PC-3 (cell line): ENCODE results near the gene B3GNT4. TPM values are rescaled to one million over a fixed set of nuclear protein-coding genes. Genes with fewer than 3 reads are reported as not detected.

Source experiments
- ATAC-seq: fragments of 200-7000 bp; cut with Tn5 transposase; 2 replicates; pipeline ENCODE4 v1.9.1; 2020; ENCODE audit warnings: mild to moderate bottlenecking, moderate library complexity
- BruUV-seq: library from RNA; stranded (reverse); fragments of 400-500 nt; replicated peaks from 2 replicates; lab custom pipeline; 2021; lab: Mats Ljungman, UMichigan
- CTCF ChIA-PET: fragments of 300-600 bp; sonication (Branson Sonifier 250); formaldehyde crosslinking; loops from one replicate; lab custom pipeline; 2022; ENCODE audit warnings: antibody characterized with exemption; lab: Charles Lee
- POLR2A ChIA-PET: fragments of 300-600 bp; sonication (Branson Sonifier 250); formaldehyde crosslinking; loops from one replicate; lab custom pipeline; 2022; ENCODE audit warnings: antibody characterized with exemption; ENCODE audit not compliant: unreplicated experiment; lab: Charles Lee
- DNase-seq: peaks from one replicate; pipeline ENCODE4 v3.0.0-alpha.2; 2015
- H2AFZ ChIP-seq: fragments of 300-600 bp; sonication (generic); 2 replicates; pipeline ENCODE4 v1.6.0; 2016; ENCODE audit warnings: antibody characterized with exemption, low read length
- H3F3A ChIP-seq: fragments of 300-600 bp; sonication (generic); one replicate; pipeline ENCODE4 v1.6.0; 2017; ENCODE audit warnings: antibody characterized with exemption, low read length, control low read depth, mild to moderate bottlenecking; ENCODE audit not compliant: unreplicated experiment
- H3K27ac ChIP-seq: fragments of 300-600 bp; sonication (generic); 2 replicates; pipeline ENCODE4 v1.5.1; 2016; ENCODE audit warnings: mild to moderate bottlenecking, low read length
- H3K27me3 ChIP-seq: fragments of 300-600 bp; sonication (generic); 2 replicates; pipeline ENCODE4 v1.6.1; 2016; ENCODE audit warnings: low read length, mixed read lengths
- H3K36me3 ChIP-seq: fragments of 300-600 bp; sonication (generic); 2 replicates; pipeline ENCODE4 v1.6.1; 2016; ENCODE audit warnings: low read depth, mixed run types, low read length, mixed read lengths
- H3K4me1 ChIP-seq: fragments of 300-600 bp; sonication (generic); 2 replicates; pipeline ENCODE4 v1.5.1; 2016; ENCODE audit warnings: low read length; ENCODE audit not compliant: insufficient read depth
- H3K4me2 ChIP-seq: fragments of 300-600 bp; sonication (generic); 2 replicates; pipeline ENCODE4 v1.6.0; 2016; ENCODE audit warnings: low read length
- H3K4me3 ChIP-seq: fragments of 300-600 bp; sonication (generic); 2 replicates; pipeline ENCODE4 v1.5.1; 2016; ENCODE audit warnings: mild to moderate bottlenecking, low read length, mixed read lengths
- H3K79me2 ChIP-seq: fragments of 300-600 bp; sonication (generic); 2 replicates; pipeline ENCODE4 v1.6.1; 2017; ENCODE audit warnings: low read length, mixed read lengths
- H3K9ac ChIP-seq: fragments of 300-600 bp; sonication (generic); 2 replicates; pipeline ENCODE4 v1.6.0; 2016; ENCODE audit warnings: mild to moderate bottlenecking, low read length
- H3K9me2 ChIP-seq: fragments of 300-600 bp; sonication (generic); replicated peaks from 2 replicates; pipeline ENCODE4 v1.6.1; 2016; ENCODE audit warnings: mixed run types, low read length, mixed read lengths
- H3K9me3 ChIP-seq: fragments of 300-600 bp; sonication (generic); 2 replicates; pipeline ENCODE4 v1.6.1; 2016; ENCODE audit warnings: low read length, mixed read lengths
- H4K20me1 ChIP-seq: fragments of 300-600 bp; sonication (generic); 2 replicates; pipeline ENCODE4 v1.6.1; 2016; ENCODE audit warnings: low read length, mixed read lengths
- CTCF ChIP-seq: fragments of 300-600 bp; sonication (generic); conservative IDR thresholded peaks from 2 replicates; pipeline ENCODE4 v1.5.1; 2017; ENCODE audit warnings: antibody characterized with exemption, low read depth, mild to moderate bottlenecking, low read length
- EZH2 ChIP-seq: fragments of 300-600 bp; sonication (generic); IDR thresholded peaks from one replicate; pipeline ENCODE4 v1.6.1; 2017; ENCODE audit warnings: antibody characterized with exemption, mild to moderate bottlenecking, low read length; ENCODE audit not compliant: unreplicated experiment
- EZH2phosphoT487 ChIP-seq: fragments of 300-600 bp; sonication (generic); IDR thresholded peaks from 2 replicates; pipeline ENCODE4 v1.6.1; 2018; ENCODE audit warnings: mild to moderate bottlenecking, antibody characterized with exemption, low read length, borderline replicate concordance
- intact Hi-C: fragments of 100-400 bp; cut with micrococcal nuclease; formaldehyde crosslinking; loops from 2 replicates; pipeline ENCODE4 v1.9.0; 2023
- total RNA-seq: library from RNA; depleted of rRNA; stranded (reverse); fragments of >200 nt; gene quantifications from 2 replicates; pipeline ENCODE4 v1.2.3, GENCODE V29; 2014

Gene B3GNT4
- total RNA-seq, 1 experiment from 2014 or later, result 4.0 TPM

GRCh38 chr12:122206111-122206881 is 2.8 kb downstream of the B3GNT4 start:
- Histone ChIP-seq H3K9me2 (no peaks in the 10 kb centered on the region), H3K4me2 (no peak overlapping the region), H3F3A (no peaks in the 10 kb centered on the region), H3K36me3 (peaks cover 31% of the 10 kb centered on the region), H3K4me3 (no peak overlapping the region), H4K20me1 (peaks cover 12% of the 10 kb centered on the region; the same call in 1 of the 2 replicates), H3K9me3 (no peaks in the 10 kb centered on the region), H3K27me3 (no peaks in the 10 kb centered on the region), H3K9ac (no peak overlapping the region), H2AFZ (no peak overlapping the region), H3K27ac (no peak overlapping the region), H3K79me2 (no peaks in the 10 kb centered on the region), H3K4me1 (no peaks in the 10 kb centered on the region)
- ATAC-seq (no peak), DNase-seq (no peak)
- no TSS peak for BruUV-seq
- ChIA-PET POLR2A (no interaction called here), CTCF (no interaction called here)
- TF ChIP-seq EZH2, result no peak
- no peak for TF ChIP-seq CTCF
- no peak for TF ChIP-seq EZH2phosphoT487
- intact Hi-C loops, result no loop called here

- no peaks in the 10 kb centered on the region for H3F3A ChIP-seq
- H3K27ac ChIP-seq, result no peak overlapping the region
- H3K36me3 ChIP-seq, result peaks cover 34% of the 10 kb centered on the region
- ChIA-PET POLR2A (interaction anchor here (0.5 kb wide), 1 partner anchor 1916 kb away, joined by 10 read pairs; the partner anchor contains the start of gene RNU4-2), CTCF (no interaction called here)
- no TSS peak for BruUV-seq
- peaks cover 12% of the 10 kb centered on the region; the same call in 1 of the 2 replicates for H4K20me1 ChIP-seq
- H3K4me3 ChIP-seq, result no peak overlapping the region
- H3K79me2 ChIP-seq, result no peaks in the 10 kb centered on the region
- no peaks in the 10 kb centered on the region for H3K9me3 ChIP-seq
- H3K4me1 ChIP-seq, result no peaks in the 10 kb centered on the region
- no peak overlapping the region for H3K4me2 ChIP-seq
- H3K9ac ChIP-seq, result no peak overlapping the region
- ATAC-seq (no peak), DNase-seq (no peak)
- no peak overlapping the region for H2AFZ ChIP-seq
- TF ChIP-seq CTCF (no peak), EZH2 (no peak), EZH2phosphoT487 (no peak)
- intact Hi-C loops, result no loop called here
- H3K27me3 ChIP-seq, result no peaks in the 10 kb centered on the region
- no peaks in the 10 kb centered on the region for H3K9me2 ChIP-seq
Observed at GRCh38 chr12:122206976-122207375, 3.5 kb downstream of the B3GNT4 start.

DNA sequence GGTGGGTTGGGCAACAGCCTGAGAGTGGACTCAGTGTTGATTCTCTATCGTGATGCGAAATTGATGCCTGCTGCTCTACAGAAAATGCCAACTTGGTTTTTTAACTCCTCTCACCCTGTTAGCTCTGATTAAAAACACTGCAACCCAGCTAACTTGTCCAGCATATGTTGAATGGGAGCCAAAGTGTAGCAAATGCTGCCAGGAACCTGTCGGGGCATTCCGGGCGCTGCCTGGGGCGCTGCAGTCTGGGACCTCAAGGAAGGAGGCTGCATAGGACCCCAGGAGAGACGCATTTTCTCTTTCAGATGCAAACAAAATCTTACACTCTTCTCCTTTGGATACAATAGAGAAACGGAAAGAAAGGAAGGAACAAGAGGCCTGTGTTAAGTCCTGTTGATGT is 3.9 kb downstream of the B3GNT4 start:
- H2AFZ ChIP-seq, result no peak overlapping the region
- no peaks in the 10 kb centered on the region for H3F3A ChIP-seq
- no peaks in the 10 kb centered on the region for H3K4me1 ChIP-seq
- no peak overlapping the region for H3K4me2 ChIP-seq
- H3K36me3 ChIP-seq, result peaks cover 38% of the 10 kb centered on the region
- intact Hi-C loops, result no loop called here
- peaks cover 12% of the 10 kb centered on the region; the same call in 1 of the 2 replicates for H4K20me1 ChIP-seq
- no peaks in the 10 kb centered on the region for H3K79me2 ChIP-seq
- no peaks in the 10 kb centered on the region for H3K27me3 ChIP-seq
- ChIA-PET CTCF (no interaction called here), POLR2A (interaction anchor here (0.5 kb wide), 1 partner anchor 1916 kb away, joined by 10 read pairs; the partner anchor contains the start of gene RNU4-2)
- no peaks in the 10 kb centered on the region for H3K9me3 ChIP-seq
- no peak for TF ChIP-seq EZH2
- no peak for TF ChIP-seq CTCF
- TF ChIP-seq EZH2phosphoT487, result no peak
- no peak overlapping the region for H3K4me3 ChIP-seq
- H3K9ac ChIP-seq, result no peak overlapping the region
- no peak overlapping the region for H3K27ac ChIP-seq
- no TSS peak for BruUV-seq
- no peaks in the 10 kb centered on the region for H3K9me2 ChIP-seq
- ATAC-seq (no peak), DNase-seq (no peak)
